HL-60 (cell line): ENCODE measurements around the gene PDC.
"Not testable (repeated sequence)": the region's sequence is repeated elsewhere in the genome, so short reads cannot be mapped to it uniquely, and the experiment has no call there.

ENCODE experiments used
- CTCF ChIP-seq: IDR thresholded peaks from one replicate; pipeline ENCODE4 v1.5.1; 2011; ENCODE audit warnings: low read length, control low read depth, inconsistent platforms; ENCODE audit not compliant: insufficient read depth
- REST ChIP-seq: IDR thresholded peaks from 2 replicates; pipeline ENCODE4 v1.6.1; 2012; ENCODE audit warnings: low read depth; ENCODE audit not compliant: insufficient replicate concordance
- SPI1 ChIP-seq: IDR thresholded peaks from 2 replicates; pipeline ENCODE4 v1.6.1; 2012; ENCODE audit warnings: low read depth, mild to moderate bottlenecking, borderline replicate concordance

- not testable (repeated sequence) for TF ChIP-seq CTCF, REST, SPI1
Measured at GRCh38 chr1:186401446-186401845, 59.5 kb downstream of the PDC start.
